ENCODE results near the gene AACS. TPM values are rescaled to one million over a fixed set of nuclear protein-coding genes. Genes with fewer than 3 reads are reported as not detected.

AACS gene
- total RNA-seq, 1 experiment from 2014 or later = 54.0 TPM

- Mint-ChIP-seq H3K36me3 (peaks cover 8% of the 10 kb centered on the region; the same call in 1 of the 2 replicates), H3K4me1 (peaks cover 71% of the 10 kb centered on the region), H3K9me3 (no peaks in the 10 kb centered on the region), H3K27me3 (ENCODE audit: low read depth) (peaks cover 15% of the 10 kb centered on the region), H3K4me3 (peak overlapping the region; percentile 74), H3K27ac (peak overlapping the region; percentile 87)
- ChIA-PET CTCF (interaction anchor here (0.9 to 3.6 kb wide), 7 partner anchors 9 to 494 kb away, joined by 3 to 22 read pairs (median 5); no protein-coding TSS in a partner anchor), POLR2A (no interaction called here)
- DNase-seq (ENCODE audit: low spot score) (no peak), ATAC-seq (no peak)
- TF ChIP-seq ETV6 (CRISPR knock-in tag; IDR thresholded peaks at IDR 0.05) (no peak), ATF6 (CRISPR knock-in tag; IDR thresholded peaks at IDR 0.05) (no peak), CBFB (CRISPR knock-in tag; IDR thresholded peaks at IDR 0.05; ENCODE audit: low read depth) (no peak), IRF1 (CRISPR knock-in tag; IDR thresholded peaks at IDR 0.05) (no peak), JAZF1 (CRISPR knock-in tag; IDR thresholded peaks at IDR 0.05) (no peak), GABPB1 (CRISPR knock-in tag; IDR thresholded peaks at IDR 0.05) (no peak)
Measured at GRCh38 chr12:125189502-125189901, 124.3 kb downstream of the AACS start.

- H3K27me3 Mint-ChIP-seq (ENCODE audit: low read depth) = peaks cover 4% of the 10 kb centered on the region; the same call in 1 of the 2 replicates
- ATAC-seq (no peak), DNase-seq (ENCODE audit: low spot score) (no peak)
- peaks cover 80% of the 10 kb centered on the region for H3K4me1 Mint-ChIP-seq
- POLR2A ChIA-PET = no interaction called here
- no peak overlapping the region; the same call in 1 of the 2 replicates for H3K4me3 Mint-ChIP-seq
- no peak for TF ChIP-seq NFATC4 (CRISPR knock-in tag; IDR thresholded peaks at IDR 0.05)
- no peak for TF ChIP-seq RORB (CRISPR knock-in tag; IDR thresholded peaks at IDR 0.05)
- TF ChIP-seq RELA (CRISPR knock-in tag; IDR thresholded peaks at IDR 0.05; ENCODE audit: borderline replicate concordance) = no peak
- TF ChIP-seq CREM (CRISPR knock-in tag; IDR thresholded peaks at IDR 0.05) = no peak
- no peak for TF ChIP-seq ESRRA (CRISPR knock-in tag; IDR thresholded peaks at IDR 0.05; ENCODE audit: borderline replicate concordance)
- no peak for TF ChIP-seq E2F1 (CRISPR knock-in tag; IDR thresholded peaks at IDR 0.05)
- no peak for TF ChIP-seq HMGXB4 (CRISPR knock-in tag; IDR thresholded peaks at IDR 0.05)
- no peak for TF ChIP-seq PREB (CRISPR knock-in tag; IDR thresholded peaks at IDR 0.05; ENCODE audit: borderline replicate concordance)
- TF ChIP-seq ZNF281 (CRISPR knock-in tag; IDR thresholded peaks at IDR 0.05) = no peak
- TF ChIP-seq TP53 (CRISPR knock-in tag; IDR thresholded peaks at IDR 0.05) = no peak
- TF ChIP-seq ZSCAN18 (CRISPR knock-in tag; IDR thresholded peaks at IDR 0.05) = no peak
- peaks cover 8% of the 10 kb centered on the region; the same call in 1 of the 2 replicates for H3K36me3 Mint-ChIP-seq
- no peaks in the 10 kb centered on the region for H3K9me3 Mint-ChIP-seq
- no peak overlapping the region for H3K27ac Mint-ChIP-seq
- CTCF ChIA-PET = interaction anchor here (1.3 kb wide), 1 partner anchor 8 kb away, joined by 5 read pairs; no protein-coding TSS in a partner anchor
Measured at GRCh38 chr12:125191361-125192087, 126.3 kb downstream of the AACS start.

Measured in WTC11 (cell line).